Fibroblast of lung (primary cell): ENCODE results near the gene URI1. TPM values are rescaled to one million over a fixed set of nuclear protein-coding genes. Genes with fewer than 3 reads are reported as not detected.
A peak's percentile ranks its signal among the peaks of the same experiment; 100 is the strongest.

ENCODE experiments used
- DNase-seq, 2 donors: peaks; one replicate each; pipeline versions ENCODE4 v3.0.0 to v3.0.0-alpha.2; 2010; ENCODE audit warnings: low read depth in 2 of 2
- H2AFZ ChIP-seq: 2 replicates; pipeline ENCODE4 v1.5.1; 2012; ENCODE audit warnings: low read length, control low read depth, inconsistent platforms
- H3K27ac ChIP-seq: 2 replicates; pipeline ENCODE4 v1.5.1; 2011; ENCODE audit warnings: low read length, control low read depth; ENCODE audit not compliant: insufficient read depth
- H3K27me3 ChIP-seq: 2 replicates; pipeline ENCODE4 v1.5.1; 2011; ENCODE audit warnings: mild to moderate bottlenecking, low read length; ENCODE audit not compliant: control insufficient read depth, insufficient read depth
- H3K36me3 ChIP-seq: 2 replicates; pipeline ENCODE4 v1.5.1; 2011; ENCODE audit warnings: low read length; ENCODE audit not compliant: control insufficient read depth, insufficient read depth
- H3K4me1 ChIP-seq: 2 replicates; pipeline ENCODE4 v1.5.1; 2011; ENCODE audit warnings: low read length; ENCODE audit not compliant: control insufficient read depth, insufficient read depth; ENCODE audit errors: extremely low read depth
- H3K4me2 ChIP-seq: 2 replicates; pipeline ENCODE4 v1.5.1; 2011; ENCODE audit warnings: low read length, control low read depth; ENCODE audit not compliant: insufficient read depth; ENCODE audit errors: extremely low read depth
- H3K4me3 ChIP-seq, 4 experiments: fragments of 200-600 bp in 1 of 4; sonication (generic) in 1 of 4; replicated peaks in 1 of 4; 2 replicates each; pipeline ENCODE4 v1.5.1; 2011 to 2016; ENCODE audit warnings: low read length in 4 of 4, low read depth in 3 of 4, mild to moderate bottlenecking in 3 of 4, control low read depth in 2 of 4, inconsistent platforms in 1 of 4, mixed read lengths in 1 of 4; ENCODE audit not compliant: insufficient read depth in 1 of 4; ENCODE audit errors: control extremely low read depth in 1 of 4
- H3K79me2 ChIP-seq: 2 replicates; pipeline ENCODE4 v1.5.1; 2012; ENCODE audit warnings: mild to moderate bottlenecking, low read length, inconsistent platforms; ENCODE audit not compliant: control insufficient read depth, insufficient read depth
- H3K9ac ChIP-seq: 2 replicates; pipeline ENCODE4 v1.5.1; 2011; ENCODE audit warnings: mild to moderate bottlenecking, low read length, control low read depth; ENCODE audit not compliant: insufficient read depth
- H3K9me3 ChIP-seq: 2 replicates; pipeline ENCODE4 v1.5.1; 2012; ENCODE audit warnings: low read depth, low read length; ENCODE audit not compliant: control insufficient read depth, insufficient read depth
- H4K20me1 ChIP-seq: 2 replicates; pipeline ENCODE4 v1.5.1; 2011; ENCODE audit warnings: low read length; ENCODE audit not compliant: control insufficient read depth, insufficient read depth; ENCODE audit errors: extremely low read depth
- CTCF ChIP-seq, 2 donors: IDR thresholded peaks in 1 of 2; conservative IDR thresholded peaks in 1 of 2; 1 replicate in 1 of 2; 2 replicates in 1 of 2; pipeline ENCODE4 v1.5.1; 2011 to 2012; ENCODE audit warnings: low read length in 2 of 2, control low read depth in 1 of 2, inconsistent platforms in 1 of 2, low read depth in 1 of 2, mild to moderate bottlenecking in 1 of 2
- EZH2 ChIP-seq: IDR thresholded peaks from 2 replicates; pipeline ENCODE4 v1.5.1; 2012; ENCODE audit warnings: low read length, control low read depth, mild to moderate bottlenecking; ENCODE audit errors: missing control alignments
- polyA plus RNA-seq, 2 donors: library from polyadenylated mRNA; depleted of rRNA in 1 of 2; stranded (reverse) in 1 of 2; unstranded in 1 of 2; fragments of >200 nt; gene quantifications; 2 replicates each; pipeline ENCODE4 v1.2.1, GENCODE V29; 2011 to 2012; ENCODE audit warnings: missing spikeins in 1 of 2
- total RNA-seq: library from RNA; depleted of rRNA; stranded (reverse); fragments of >200 nt; gene quantifications from 2 replicates; pipeline ENCODE4 v1.2.1, GENCODE V29; 2014

The URI1 gene
- total and polyA plus RNA-seq, 2 donors (not counting 1 experiment from before 2014, with no cell fraction given): 62.6 to 77.4 TPM

- Histone ChIP-seq H3K4me3 (no peak overlapping the region), H3K4me2 (no peak overlapping the region), H3K36me3 (no peaks in the 10 kb centered on the region), H4K20me1 (no peaks in the 10 kb centered on the region), H3K27ac (no peak overlapping the region), H3K4me1 (no peaks in the 10 kb centered on the region), H3K79me2 (peaks cover 46% of the 10 kb centered on the region), H2AFZ (no peak overlapping the region), H3K27me3 (no peaks in the 10 kb centered on the region), H3K9me3 (no peaks in the 10 kb centered on the region), H3K9ac (no peak overlapping the region)
- TF ChIP-seq EZH2: no peak
- no peak for TF ChIP-seq CTCF (conservative IDR thresholded peaks at IDR 0.05 in 1 of 2, IDR thresholded peaks at IDR 0.05 in 1 of 2; ENCODE audit: low read depth in 1 of 2, low read length in 2 of 2)
- DNase-seq: no peak
These were observed 10.6 kb downstream of the URI1 start for GRCh38 chr19:29952646-29953045.

GRCh38 chr19:29953352-29954247 lies 11.6 kb downstream of the URI1 start:
- H3K9me3 ChIP-seq: no peaks in the 10 kb centered on the region
- no peaks in the 10 kb centered on the region for H3K36me3 ChIP-seq
- H2AFZ ChIP-seq: no peak overlapping the region
- H3K4me3 ChIP-seq: no peak overlapping the region
- H3K79me2 ChIP-seq: peaks cover 44% of the 10 kb centered on the region
- no peaks in the 10 kb centered on the region for H4K20me1 ChIP-seq
- H3K27me3 ChIP-seq: no peaks in the 10 kb centered on the region
- H3K4me1 ChIP-seq: no peaks in the 10 kb centered on the region
- no peak overlapping the region for H3K9ac ChIP-seq
- H3K27ac ChIP-seq: no peak overlapping the region
- DNase-seq: peak in 1 of 2 donors; percentile 27
- H3K4me2 ChIP-seq: no peak overlapping the region
- TF ChIP-seq EZH2: no peak
- no peak for TF ChIP-seq CTCF (conservative IDR thresholded peaks at IDR 0.05 in 1 of 2, IDR thresholded peaks at IDR 0.05 in 1 of 2; ENCODE audit: low read depth in 1 of 2, low read length in 2 of 2)

- Histone ChIP-seq H2AFZ (no peak overlapping the region), H4K20me1 (no peaks in the 10 kb centered on the region), H3K4me3 (no peak overlapping the region), H3K36me3 (no peaks in the 10 kb centered on the region), H3K9ac (no peak overlapping the region), H3K9me3 (no peaks in the 10 kb centered on the region), H3K27ac (no peak overlapping the region), H3K4me2 (no peak overlapping the region), H3K79me2 (peaks cover 49% of the 10 kb centered on the region), H3K4me1 (no peaks in the 10 kb centered on the region), H3K27me3 (no peaks in the 10 kb centered on the region)
- TF ChIP-seq CTCF (conservative IDR thresholded peaks at IDR 0.05 in 1 of 2, IDR thresholded peaks at IDR 0.05 in 1 of 2; ENCODE audit: low read depth in 1 of 2, low read length in 2 of 2): no peak
- no peak for TF ChIP-seq EZH2
- no peak for DNase-seq
These were observed 14.8 kb downstream of the URI1 start for GRCh38 chr19:29956855-29957254.
